GM12878 (cell line): ENCODE data around the gene ANO10. TPM values are rescaled to one million over a fixed set of nuclear protein-coding genes. Genes with fewer than 3 reads are reported as not detected.

Experiments
- ATAC-seq: fragments of 200-7000 bp; cut with Tn5 transposase; 3 replicates; pipeline ENCODE4 v1.9.1; 2020; ENCODE audit warnings: mild to moderate bottlenecking, moderate library complexity
- BruUV-seq: library from RNA; stranded (reverse); fragments of 400-500 nt; replicated peaks from 2 replicates; lab custom pipeline; 2021; lab: Mats Ljungman, UMichigan
- CTCF ChIA-PET: fragments of 300-600 bp; sonication (Branson Sonifier 250); formaldehyde crosslinking; extraction: SDS; loops from one replicate; lab custom pipeline; 2021; ENCODE audit warnings: inconsistent platforms; lab: Yijun Ruan, JAX
- POLR2A ChIA-PET: fragments of 350-600 bp; formaldehyde crosslinking; extraction: SDS; loops from one replicate; lab custom pipeline; 2021; ENCODE audit warnings: inconsistent platforms; lab: Charles Lee
- RAD21 ChIA-PET: fragments of 300-600 bp; sonication (Branson Sonifier 250); formaldehyde crosslinking; loops from one replicate; lab custom pipeline; 2023; ENCODE audit warnings: antibody characterized with exemption; ENCODE audit not compliant: unreplicated experiment; lab: Charles Lee
- SMC1A ChIA-PET: fragments of 300-600 bp; sonication (Branson Sonifier 250); formaldehyde crosslinking; loops from one replicate; lab custom pipeline; 2023; ENCODE audit not compliant: unreplicated experiment, uncharacterized antibody; lab: Charles Lee
- DNase-seq: peaks from one replicate; pipeline ENCODE4 v3.0.0-alpha.2; 2011; ENCODE audit warnings: low read depth, low spot score
- FAIRE-seq: peaks from 3 replicates; lab custom pipeline; 2011; peaks lifted over from hg19 to GRCh38; lab: Jason Lieb, UNC
- H2AFZ ChIP-seq: 2 replicates; pipeline ENCODE4 v1.6.0; 2011; ENCODE audit warnings: low read depth, low read length, control low read depth; ENCODE audit not compliant: control insufficient read depth
- H3K27ac ChIP-seq: 2 replicates; pipeline ENCODE4 v1.5.1; 2011; ENCODE audit warnings: control low read depth; ENCODE audit not compliant: control insufficient read depth, insufficient read depth
- H3K27me3 ChIP-seq, 2 experiments: replicated peaks in 1 of 2; 2 replicates each; pipeline versions ENCODE4 v1.6.0 to v1.6.1; 2011; ENCODE audit warnings: low read length in 1 of 2; ENCODE audit not compliant: control insufficient read depth in 2 of 2, insufficient read depth in 2 of 2
- H3K36me3 ChIP-seq, 2 experiments: 2 replicates each; pipeline ENCODE4 v1.5.1; 2011; ENCODE audit warnings: low read length in 1 of 2; ENCODE audit not compliant: control insufficient read depth in 2 of 2, insufficient read depth in 2 of 2
- H3K4me1 ChIP-seq: 2 replicates; pipeline ENCODE4 v1.6.1; 2011; ENCODE audit warnings: mild to moderate bottlenecking, low read length, moderate library complexity, mixed read lengths; ENCODE audit not compliant: control insufficient read depth, insufficient read depth
- H3K4me2 ChIP-seq: 2 replicates; pipeline ENCODE4 v1.6.0; 2011; ENCODE audit warnings: control low read depth; ENCODE audit not compliant: control insufficient read depth, insufficient read depth
- H3K4me3 ChIP-seq: fragments of 200-600 bp; sonication (generic); 2 replicates; pipeline ENCODE4 v1.5.1; 2016
- H3K79me2 ChIP-seq: 2 replicates; pipeline ENCODE4 v1.6.0; 2011; ENCODE audit warnings: low read length; ENCODE audit not compliant: control insufficient read depth, insufficient read depth
- H3K9ac ChIP-seq: 2 replicates; pipeline ENCODE4 v1.8.0; 2011; ENCODE audit warnings: low read length, control low read depth, mixed read lengths; ENCODE audit not compliant: control insufficient read depth, insufficient read depth
- H3K9me3 ChIP-seq: replicated peaks from 3 replicates; pipeline ENCODE4 v1.5.1; 2011; ENCODE audit warnings: mild to moderate bottlenecking, low read length; ENCODE audit not compliant: control insufficient read depth, insufficient read depth
- H4K20me1 ChIP-seq: 2 replicates; pipeline ENCODE4 v1.6.0; 2011; ENCODE audit not compliant: control insufficient read depth, insufficient read depth
- ASH2L ChIP-seq: fragments of 300-600, 200-600 bp; sonication (generic); IDR thresholded peaks from 2 replicates; pipeline ENCODE4 v1.6.1; 2017; ENCODE audit warnings: low read depth, mild to moderate bottlenecking, borderline replicate concordance
- BCL11A ChIP-seq: IDR thresholded peaks from 2 replicates; pipeline ENCODE4 v1.6.1; 2011; ENCODE audit warnings: low read depth, low read length
- BCL3 ChIP-seq: IDR thresholded peaks from 2 replicates; pipeline ENCODE4 v1.6.1; 2011; ENCODE audit warnings: borderline replicate concordance, low read depth, mild to moderate bottlenecking, moderate library complexity, low read length; ENCODE audit not compliant: insufficient read depth, poor library complexity, severe bottlenecking
- E2F4 ChIP-seq: IDR thresholded peaks from 2 replicates; pipeline ENCODE4 v1.6.1; 2012; ENCODE audit warnings: low read depth, low read length, improper control_type of control experiment
- EP300 ChIP-seq, 2 experiments: fragments of 150-350 bp in 1 of 2; IDR thresholded peaks; 2 replicates each; pipeline ENCODE4 v1.6.1; 2011 to 2012; ENCODE audit warnings: low read depth in 2 of 2, low read length in 2 of 2, borderline replicate concordance in 1 of 2, improper control_type of control experiment in 1 of 2, inconsistent platforms in 1 of 2; ENCODE audit not compliant: control insufficient read depth in 1 of 2
- HDAC2 ChIP-seq: fragments of 200-600 bp; sonication (generic); IDR thresholded peaks from 2 replicates; pipeline ENCODE4 v1.6.1; 2017
- MEF2A ChIP-seq: IDR thresholded peaks from 2 replicates; pipeline ENCODE4 v1.6.1; 2011; ENCODE audit warnings: low read depth, mild to moderate bottlenecking, low read length, moderate library complexity; ENCODE audit not compliant: insufficient read depth
- NRF1 ChIP-seq: conservative IDR thresholded peaks from 2 replicates; pipeline ENCODE4 v1.6.1; 2011; ENCODE audit warnings: mild to moderate bottlenecking, low read depth, low read length, improper control_type of control experiment
- RB1 ChIP-seq: fragments of 450-650 bp; formaldehyde crosslinking; IDR thresholded peaks from 2 replicates; pipeline ENCODE4 v1.6.1; 2017; ENCODE audit warnings: mild to moderate bottlenecking, borderline replicate concordance
- RUNX3 ChIP-seq: IDR thresholded peaks from 2 replicates; pipeline ENCODE4 v1.6.1; 2012; ENCODE audit warnings: low read length, inconsistent platforms
- SIX5 ChIP-seq: IDR thresholded peaks from 2 replicates; pipeline ENCODE4 v1.6.1; 2011; ENCODE audit warnings: mild to moderate bottlenecking, low read depth, low read length, moderate library complexity; ENCODE audit not compliant: severe bottlenecking
- SMAD1 ChIP-seq: fragments of 450-650 bp; IDR thresholded peaks from 2 replicates; pipeline ENCODE4 v1.6.1; 2018; ENCODE audit warnings: mild to moderate bottlenecking, low read depth; ENCODE audit not compliant: partially characterized antibody
- SMC3 ChIP-seq: IDR thresholded peaks from 2 replicates; pipeline ENCODE4 v1.6.1; 2011; ENCODE audit warnings: low read length, improper control_type of control experiment, borderline replicate concordance
- TBL1XR1 ChIP-seq: IDR thresholded peaks from 2 replicates; pipeline ENCODE4 v1.6.1; 2012; ENCODE audit warnings: low read depth, low read length, improper control_type of control experiment
- TCF3 ChIP-seq: IDR thresholded peaks from 2 replicates; pipeline ENCODE4 v1.6.1; 2012; ENCODE audit warnings: low read depth, mild to moderate bottlenecking, low read length, borderline replicate concordance; ENCODE audit not compliant: insufficient read depth
- ZNF592 ChIP-seq: fragments of 450-650 bp; IDR thresholded peaks from 2 replicates; pipeline ENCODE4 v1.6.1; 2017; ENCODE audit warnings: mild to moderate bottlenecking, moderate library complexity
- WGBS: methylation state at CpG from one replicate; pipeline ENCODE4 v1.1.6; 2016; ENCODE audit warnings: low lambda C conversion rate; ENCODE audit not compliant: insufficient replicate concordance, insufficient coverage; ENCODE audit errors: missing lambda C conversion rate; 5-methylcytosine and 5-hydroxymethylcytosine counted together
- in situ Hi-C: fragments of 300-500 bp; cut with MboI; formaldehyde crosslinking; loops from 9 replicates; pipeline ENCODE4 v1.14.3; 2018; ENCODE audit warnings: mixed read lengths
- intact Hi-C: fragments of 100-400 bp; cut with micrococcal nuclease; formaldehyde crosslinking; loops from one replicate; pipeline ENCODE4 v1.14.2; 2022; ENCODE audit not compliant: unreplicated experiment
- polyA plus RNA-seq, 11 experiments: library from polyadenylated mRNA; depleted of rRNA in 4 of 11; unstranded in 6 of 11; stranded (reverse) in 5 of 11; fragments of >200 nt; fragmentation: Nextera tagmentation in 4 of 11; fragmentation: Illumina TruSeq in 1 of 11; extraction: Ambion mirVana in 4 of 11; extraction: Trizol in 1 of 11; gene quantifications; 1 replicate in 1 of 11; 2 replicates in 10 of 11; pipeline versions ENCODE4 v1.2.1 to v1.2.3, GENCODE V29; 2011 to 2016; ENCODE audit warnings: inconsistent platforms in 2 of 11, missing spikeins in 2 of 11, low read depth in 1 of 11
- total RNA-seq, 4 experiments: library from RNA; depleted of rRNA in 3 of 4; stranded (reverse); fragments of >200 nt in 3 of 4; fragmentation: Illumina TruSeq in 1 of 4; extraction: Trizol in 1 of 4; gene quantifications; 2 replicates each; pipeline versions ENCODE4 v1.2.1 to v1.2.3, GENCODE V29; 2013 to 2021

The ANO10 gene
- total and polyA plus RNA-seq, 10 of the 15 experiments (the other 5 are each of a cell fraction or from before 2014, with no cell fraction given): 0.29 to 21.9 (median 1.6) TPM

- no peak overlapping the region for H3K27ac ChIP-seq
- FAIRE-seq: no peak
- H3K4me3 ChIP-seq: no peak overlapping the region
- BruUV-seq: no TSS peak
- TF ChIP-seq RUNX3 (no peak), TCF3 (no peak), E2F4 (no peak), RB1 (no peak), TBL1XR1 (no peak), BCL3 (no peak), MEF2A (no peak), EP300 (IDR thresholded peaks at IDR 0.05; ENCODE audit: borderline replicate concordance in 1 of 2, control insufficient read depth in 1 of 2, low read depth in 2 of 2, low read length in 2 of 2) (no peak), NRF1 (no peak), BCL11A (no peak), SMAD1 (no peak), SMC3 (no peak), ZNF592 (no peak), SIX5 (no peak), HDAC2 (no peak), ASH2L (no peak)
- TF ChIP-seq, all 136 proteins: peak for 0
- WGBS: 47% methylated on average over 2 of the region's 2 CpGs
- Histone ChIP-seq H3K9ac (no peak overlapping the region), H3K79me2 (no peaks in the 10 kb centered on the region), H3K36me3 (peaks cover 5 to 10% of the 10 kb centered on the region in 2 experiments), H3K9me3 (peaks cover 15% of the 10 kb centered on the region), H2AFZ (no peak overlapping the region), H3K4me1 (no peaks in the 10 kb centered on the region), H3K27me3 (no peaks in the 10 kb centered on the region), H4K20me1 (no peaks in the 10 kb centered on the region), H3K4me2 (no peak overlapping the region)
- ATAC-seq (no peak), DNase-seq (no peak)
- RAD21 ChIA-PET: interaction anchor here (0.8 kb wide), 1 partner anchor 52 kb away, joined by 3 read pairs; no protein-coding TSS in a partner anchor
- SMC1A ChIA-PET: interaction anchor here (1.1 kb wide), 1 partner anchor 179 kb away, joined by 3 read pairs; no protein-coding TSS in a partner anchor
- POLR2A ChIA-PET: no interaction called here
- in situ Hi-C loops: no loop called here
- intact Hi-C loops: no loop called here
- CTCF ChIA-PET: no interaction called here
These were observed 280.0 kb downstream of the ANO10 start for GRCh38 chr3:43341788-43342187.
